Measurements from ENCODE around the gene XK.

XK gene

GRCh38 chrX:37684426-37684825, 1.2 kb upstream of the XK start:
- no peak for DNase-seq

- no peak for DNase-seq
Observed at GRCh38 chrX:37684973-37685372, 618 bp upstream of the XK start.

GRCh38 chrX:37686369-37686995, 891 bp downstream of the XK start:
- no peak for DNase-seq

GRCh38 chrX:37686996-37687395, 1.4 kb downstream of the XK start:
- no peak for DNase-seq

GRCh38 chrX:37690119-37690518, 4.5 kb downstream of the XK start:
- DNase-seq, result no peak

- no peak for DNase-seq
Observed at GRCh38 chrX:37692918-37693317, 7.3 kb downstream of the XK start.

- DNase-seq, result no peak
Observed at GRCh38 chrX:37697169-37697760, 11.7 kb downstream of the XK start.

- no peak for DNase-seq
Observed at GRCh38 chrX:37701588-37701987, 16.0 kb downstream of the XK start.

GRCh38 chrX:37711991-37712390, 26.4 kb downstream of the XK start:
- DNase-seq, result no peak

- DNase-seq, result no peak
Observed at GRCh38 chrX:37712458-37712857, 26.9 kb downstream of the XK start.

- DNase-seq, result no peak
Observed at GRCh38 chrX:37714479-37714878, 28.9 kb downstream of the XK start.

- DNase-seq, result no peak
Observed at GRCh38 chrX:37716602-37717001, 31.0 kb downstream of the XK start.

- DNase-seq, result no peak
Observed at GRCh38 chrX:37717708-37718107, 32.1 kb downstream of the XK start.

GRCh38 chrX:37722595-37722994, 37.0 kb downstream of the XK start:
- no peak for DNase-seq

- DNase-seq, result no peak
Observed at GRCh38 chrX:37726346-37726745, 40.8 kb downstream of the XK start.

GRCh38 chrX:37745354-37745753, 59.8 kb downstream of the XK start:
- DNase-seq, result peak; percentile 14

- no peak for DNase-seq
Observed at GRCh38 chrX:37745835-37746217, 60.2 kb downstream of the XK start.

GRCh38 chrX:37746218-37746941, 60.8 kb downstream of the XK start:
- DNase-seq, result no peak

- DNase-seq, result no peak
Observed at GRCh38 chrX:37746951-37747350, 61.4 kb downstream of the XK start.

- DNase-seq, result no peak
Observed at GRCh38 chrX:37752281-37752680, 66.7 kb downstream of the XK start.

- no peak for DNase-seq
Observed at GRCh38 chrX:37752936-37753335, 67.3 kb downstream of the XK start.

- no peak for DNase-seq
Observed at GRCh38 chrX:37753384-37753783, 67.8 kb downstream of the XK start.

- no peak for DNase-seq
Observed at GRCh38 chrX:37754516-37754915, 68.9 kb downstream of the XK start.

GRCh38 chrX:37755025-37755424, 69.4 kb downstream of the XK start:
- DNase-seq, result no peak

- DNase-seq, result no peak
Observed at GRCh38 chrX:37757082-37757481, 71.5 kb downstream of the XK start.

All from 8988T (cell line).